ENCODE measurements around the gene ADAMTS17.

GRCh38 chr15:100341239-100341749 is 481 bp downstream of the ADAMTS17 start:
- TF ChIP-seq EZH2 (IDR thresholded peaks at IDR 0.05) (no peak), RAD21 (IDR thresholded peaks at IDR 0.05; ENCODE audit: low read depth) (no peak), JUND (IDR thresholded peaks at IDR 0.05) (no peak)

Data from HCT116 (cell line).